Upper lobe of left lung (tissue), 4 donors: ENCODE results near the gene EP300.

Experiments used
- EP300 ChIP-seq, 4 donors: sonication (generic); formaldehyde crosslinking; IDR thresholded peaks; one replicate each; pipeline ENCODE4 v1.5.1; 2017; ENCODE audit warnings: antibody characterized with exemption in 4 of 4, control low read depth in 2 of 4
- TF ChIP-seq, protein P1 (sequence below), 6 experiments: fragments of 450-650 bp in 4 of 6; fragments of 200-600 bp in 2 of 6; sonication (generic) in 2 of 6; IDR thresholded peaks; one replicate each; pipeline ENCODE4 v1.5.1; 2016 to 2019; ENCODE audit warnings: antibody characterized with exemption in 6 of 6

DNA sequence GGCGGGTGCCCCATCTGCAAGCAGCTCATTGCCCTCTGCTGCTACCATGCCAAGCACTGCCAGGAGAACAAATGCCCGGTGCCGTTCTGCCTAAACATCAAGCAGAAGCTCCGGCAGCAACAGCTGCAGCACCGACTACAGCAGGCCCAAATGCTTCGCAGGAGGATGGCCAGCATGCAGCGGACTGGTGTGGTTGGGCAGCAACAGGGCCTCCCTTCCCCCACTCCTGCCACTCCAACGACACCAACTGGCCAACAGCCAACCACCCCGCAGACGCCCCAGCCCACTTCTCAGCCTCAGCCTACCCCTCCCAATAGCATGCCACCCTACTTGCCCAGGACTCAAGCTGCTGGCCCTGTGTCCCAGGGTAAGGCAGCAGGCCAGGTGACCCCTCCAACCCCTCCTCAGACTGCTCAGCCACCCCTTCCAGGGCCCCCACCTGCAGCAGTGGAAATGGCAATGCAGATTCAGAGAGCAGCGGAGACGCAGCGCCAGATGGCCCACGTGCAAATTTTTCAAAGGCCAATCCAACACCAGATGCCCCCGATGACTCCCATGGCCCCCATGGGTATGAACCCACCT lies 84.7 kb downstream of the EP300 start:
- TF ChIP-seq, protein P1, sequence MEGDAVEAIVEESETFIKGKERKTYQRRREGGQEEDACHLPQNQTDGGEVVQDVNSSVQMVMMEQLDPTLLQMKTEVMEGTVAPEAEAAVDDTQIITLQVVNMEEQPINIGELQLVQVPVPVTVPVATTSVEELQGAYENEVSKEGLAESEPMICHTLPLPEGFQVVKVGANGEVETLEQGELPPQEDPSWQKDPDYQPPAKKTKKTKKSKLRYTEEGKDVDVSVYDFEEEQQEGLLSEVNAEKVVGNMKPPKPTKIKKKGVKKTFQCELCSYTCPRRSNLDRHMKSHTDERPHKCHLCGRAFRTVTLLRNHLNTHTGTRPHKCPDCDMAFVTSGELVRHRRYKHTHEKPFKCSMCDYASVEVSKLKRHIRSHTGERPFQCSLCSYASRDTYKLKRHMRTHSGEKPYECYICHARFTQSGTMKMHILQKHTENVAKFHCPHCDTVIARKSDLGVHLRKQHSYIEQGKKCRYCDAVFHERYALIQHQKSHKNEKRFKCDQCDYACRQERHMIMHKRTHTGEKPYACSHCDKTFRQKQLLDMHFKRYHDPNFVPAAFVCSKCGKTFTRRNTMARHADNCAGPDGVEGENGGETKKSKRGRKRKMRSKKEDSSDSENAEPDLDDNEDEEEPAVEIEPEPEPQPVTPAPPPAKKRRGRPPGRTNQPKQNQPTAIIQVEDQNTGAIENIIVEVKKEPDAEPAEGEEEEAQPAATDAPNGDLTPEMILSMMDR (IDR thresholded peaks at IDR 0.05) = no peak
- no peak for TF ChIP-seq EP300 (IDR thresholded peaks at IDR 0.05)
